ENCODE measurements around the gene HCN1.

DNA sequence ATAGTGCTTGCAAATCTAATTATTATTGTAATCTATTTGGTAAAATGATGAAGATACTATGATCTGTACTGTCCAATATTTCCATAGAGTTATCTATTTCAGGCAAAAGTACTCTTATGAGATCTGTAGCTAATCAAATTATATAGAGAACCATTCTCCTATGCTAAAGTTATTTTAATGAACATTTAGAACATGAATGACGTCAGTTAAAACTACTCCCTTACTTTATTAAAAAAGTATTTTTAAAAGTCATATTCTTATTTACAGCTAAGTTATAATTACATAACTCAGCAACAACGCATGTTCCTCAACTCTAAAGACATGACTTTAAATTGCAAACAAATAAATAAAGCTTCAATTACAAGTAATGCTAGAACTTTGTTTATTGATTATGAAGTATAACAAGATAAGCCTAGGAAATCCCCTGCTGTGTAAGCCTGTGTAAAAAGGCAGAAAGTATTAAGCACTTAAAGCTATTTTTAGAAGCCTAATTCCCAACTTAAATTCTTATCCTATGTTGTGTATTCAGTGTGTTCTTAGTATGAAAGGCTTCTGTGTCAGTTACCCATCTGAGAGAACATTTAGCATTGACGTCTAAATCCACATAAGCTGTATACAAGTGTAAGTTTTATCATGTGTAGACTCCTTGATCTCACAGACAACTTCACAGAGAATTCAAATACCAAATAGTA is 285.7 kb downstream of the HCN1 start:
- TF ChIP-seq, protein P1, sequence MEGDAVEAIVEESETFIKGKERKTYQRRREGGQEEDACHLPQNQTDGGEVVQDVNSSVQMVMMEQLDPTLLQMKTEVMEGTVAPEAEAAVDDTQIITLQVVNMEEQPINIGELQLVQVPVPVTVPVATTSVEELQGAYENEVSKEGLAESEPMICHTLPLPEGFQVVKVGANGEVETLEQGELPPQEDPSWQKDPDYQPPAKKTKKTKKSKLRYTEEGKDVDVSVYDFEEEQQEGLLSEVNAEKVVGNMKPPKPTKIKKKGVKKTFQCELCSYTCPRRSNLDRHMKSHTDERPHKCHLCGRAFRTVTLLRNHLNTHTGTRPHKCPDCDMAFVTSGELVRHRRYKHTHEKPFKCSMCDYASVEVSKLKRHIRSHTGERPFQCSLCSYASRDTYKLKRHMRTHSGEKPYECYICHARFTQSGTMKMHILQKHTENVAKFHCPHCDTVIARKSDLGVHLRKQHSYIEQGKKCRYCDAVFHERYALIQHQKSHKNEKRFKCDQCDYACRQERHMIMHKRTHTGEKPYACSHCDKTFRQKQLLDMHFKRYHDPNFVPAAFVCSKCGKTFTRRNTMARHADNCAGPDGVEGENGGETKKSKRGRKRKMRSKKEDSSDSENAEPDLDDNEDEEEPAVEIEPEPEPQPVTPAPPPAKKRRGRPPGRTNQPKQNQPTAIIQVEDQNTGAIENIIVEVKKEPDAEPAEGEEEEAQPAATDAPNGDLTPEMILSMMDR (IDR thresholded peaks at IDR 0.05), result no peak
- no peak for TF ChIP-seq POLR2A (IDR thresholded peaks at IDR 0.05)
